Mesothelial cell of epicardium (in vitro differentiated cells): Measurements from ENCODE around the gene CLIC5. TPM values are rescaled to one million over a fixed set of nuclear protein-coding genes. Genes with fewer than 3 reads are reported as not detected.
A peak's percentile ranks its signal among the peaks of the same experiment; 100 is the strongest.
"Not testable (repeated sequence)": the region's sequence is repeated elsewhere in the genome, so short reads cannot be mapped to it uniquely, and the experiment has no call there.

Source experiments
- DNase-seq, 2 experiments: peaks; one replicate each; pipeline ENCODE4 v3.0.0; 2021; ENCODE audit warnings: low spot score in 2 of 2; ENCODE audit not compliant: unreplicated experiment in 2 of 2
- H3K27ac Mint-ChIP-seq: 2 replicates; pipeline ENCODE4 v1.8.0; 2021; ENCODE audit warnings: mixed read lengths
- H3K27me3 Mint-ChIP-seq: 2 replicates; pipeline ENCODE4 v1.8.0; 2021; ENCODE audit warnings: low read depth, mixed read lengths
- H3K36me3 Mint-ChIP-seq: 2 replicates; pipeline ENCODE4 v1.8.0; 2021; ENCODE audit warnings: mixed read lengths
- H3K4me1 Mint-ChIP-seq: 2 replicates; pipeline ENCODE4 v1.8.0; 2021; ENCODE audit warnings: mixed read lengths
- H3K4me3 Mint-ChIP-seq: 2 replicates; pipeline ENCODE4 v1.8.0; 2021; ENCODE audit warnings: mild to moderate bottlenecking, moderate library complexity, mixed read lengths
- H3K9me3 Mint-ChIP-seq: 2 replicates; pipeline ENCODE4 v1.8.0; 2021; ENCODE audit warnings: mixed read lengths
- CTCF ChIP-seq: fragments of 200-600 bp; sonication (generic); IDR thresholded peaks from one replicate; pipeline ENCODE4 v1.5.0; 2021; ENCODE audit warnings: antibody characterized with exemption; ENCODE audit not compliant: unreplicated experiment
- total RNA-seq: library from RNA; stranded (reverse); gene quantifications from 3 replicates; pipeline ENCODE4 v1.2.1, GENCODE V29; 2021

The CLIC5 gene
- total RNA-seq, 1 donor from 2014 or later: 1.8 TPM

GRCh38 chr6:45926423-45926822 is 89.2 kb downstream of the CLIC5 start:
- not testable (repeated sequence) for H3K36me3 Mint-ChIP-seq, H3K27ac Mint-ChIP-seq, H3K4me3 Mint-ChIP-seq, H3K9me3 Mint-ChIP-seq, H3K27me3 Mint-ChIP-seq
- peak; percentile 77 for TF ChIP-seq CTCF
- H3K4me1 Mint-ChIP-seq: peaks cover 30% of the 10 kb centered on the region
- DNase-seq: peak in 1 of 2 experiments; percentile 10

GRCh38 chr6:45924763-45925342 is 90.8 kb downstream of the CLIC5 start:
- Mint-ChIP-seq H3K36me3 (no peaks in the 10 kb centered on the region), H3K4me1 (peaks cover 24% of the 10 kb centered on the region), H3K9me3 (no peaks in the 10 kb centered on the region), H3K4me3 (no peak overlapping the region), H3K27ac (no peak overlapping the region), H3K27me3 (no peaks in the 10 kb centered on the region)
- DNase-seq: peak in 1 of 2 experiments; percentile 11
- TF ChIP-seq CTCF: no peak

GRCh38 chr6:45923831-45924391 is 91.7 kb downstream of the CLIC5 start:
- DNase-seq: peak in 1 of 2 experiments; percentile 11

GRCh38 chr6:45922728-45923351 is 92.8 kb downstream of the CLIC5 start:
- Mint-ChIP-seq H3K36me3 (no peaks in the 10 kb centered on the region), H3K4me1 (peaks cover 24% of the 10 kb centered on the region), H3K4me3 (no peak overlapping the region), H3K9me3 (no peaks in the 10 kb centered on the region), H3K27ac (peak overlapping the region; percentile 9), H3K27me3 (no peaks in the 10 kb centered on the region)
- DNase-seq: peak; percentile 53 to 59
- peak; percentile 34 for TF ChIP-seq CTCF

More at GRCh38 chr6:45923831-45924391, 91.7 kb downstream of the CLIC5 start:
- H3K4me1 Mint-ChIP-seq: peaks cover 24% of the 10 kb centered on the region
- no peak for TF ChIP-seq CTCF
- H3K36me3 Mint-ChIP-seq: no peaks in the 10 kb centered on the region
- H3K4me3 Mint-ChIP-seq: no peak overlapping the region
- no peaks in the 10 kb centered on the region for H3K9me3 Mint-ChIP-seq
- no peak overlapping the region for H3K27ac Mint-ChIP-seq
- H3K27me3 Mint-ChIP-seq: no peaks in the 10 kb centered on the region

- Mint-ChIP-seq H3K9me3 (no peaks in the 10 kb centered on the region), H3K4me1 (peaks cover 20% of the 10 kb centered on the region), H3K4me3 (no peak overlapping the region), H3K27me3 (no peaks in the 10 kb centered on the region), H3K27ac (no peak overlapping the region), H3K36me3 (no peaks in the 10 kb centered on the region)
- DNase-seq: peak in 1 of 2 experiments; percentile 30
- no peak for TF ChIP-seq CTCF
These were observed 93.9 kb downstream of the CLIC5 start for GRCh38 chr6:45921691-45922281.
